ENCODE results near the gene CPT1B. TPM values are rescaled to one million over a fixed set of nuclear protein-coding genes. Genes with fewer than 3 reads are reported as not detected.

The CPT1B gene
- total RNA-seq = 1.8 TPM in 1 of 2 replicates, not detected in the other

DNA sequence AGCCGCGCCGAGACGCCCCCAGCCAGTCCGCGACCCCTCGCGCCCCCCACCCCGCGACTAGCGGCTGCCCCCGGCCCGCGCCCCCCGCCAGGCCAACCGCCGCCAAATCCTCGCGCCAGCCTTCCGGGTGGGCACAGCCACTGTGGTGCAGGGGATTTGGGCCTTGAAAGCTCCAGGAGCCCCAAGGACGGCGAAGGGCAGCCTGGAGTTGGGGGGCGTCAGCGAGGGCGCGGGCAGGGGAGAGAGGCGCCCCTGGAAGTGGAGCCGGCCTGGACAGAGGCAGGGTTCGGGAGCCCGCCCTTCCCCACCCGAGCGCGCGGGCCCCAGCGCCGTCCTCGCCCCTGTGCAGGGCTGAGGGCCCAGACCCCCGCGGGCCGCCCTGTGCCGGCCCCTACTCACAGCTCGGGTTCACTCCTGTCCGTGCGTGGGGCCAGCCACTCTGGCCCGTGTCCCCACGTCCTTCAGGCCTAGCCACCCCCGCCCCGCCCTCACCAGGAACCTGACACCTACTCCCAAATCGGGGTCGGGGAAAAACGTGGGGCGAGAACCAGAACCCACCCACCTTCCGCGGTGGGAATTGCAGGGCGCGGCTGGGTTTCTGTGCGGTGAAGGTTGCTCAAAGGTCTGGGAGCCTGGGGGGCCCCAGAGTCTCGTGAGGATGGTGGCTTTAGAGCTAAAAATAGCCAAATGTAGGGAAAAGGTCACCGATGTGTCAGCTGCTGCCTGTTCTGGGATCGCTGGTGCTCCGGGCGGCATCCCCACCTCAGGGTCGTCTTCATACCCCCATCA, at the start of gene CPT1B:
Gene CPT1B (minus strand): TSS at position 441 of the 789 bp plus-strand sequence. CDS start 512 bp downstream, outside the sequence.

DNA sequence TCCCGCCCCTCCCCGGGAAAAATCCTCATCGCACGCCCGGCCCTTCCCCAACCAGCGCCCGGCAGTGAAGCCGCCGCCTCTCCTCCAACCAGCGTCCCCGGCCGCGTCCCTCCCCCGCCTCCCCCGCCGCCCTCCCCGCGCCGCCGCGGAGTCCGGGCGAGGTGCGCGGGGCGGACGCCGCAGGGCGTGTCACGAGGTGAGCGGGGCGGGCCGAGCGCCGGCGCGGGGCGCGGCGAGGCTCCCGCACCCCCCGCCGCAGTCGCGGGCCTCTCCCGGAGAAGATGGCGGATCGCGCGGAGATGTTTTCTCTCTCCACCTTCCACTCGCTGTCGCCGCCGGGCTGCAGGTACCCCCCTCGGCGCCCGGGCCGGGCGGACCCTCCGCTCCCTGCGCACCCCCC, 22.3 kb upstream of the CPT1B start, which contains the start of gene MAPK8IP2:
Gene MAPK8IP2 (plus strand): TSS at position 256 of the 400 bp plus-strand sequence. CDS start 26 bp downstream, at position 282.

DNA sequence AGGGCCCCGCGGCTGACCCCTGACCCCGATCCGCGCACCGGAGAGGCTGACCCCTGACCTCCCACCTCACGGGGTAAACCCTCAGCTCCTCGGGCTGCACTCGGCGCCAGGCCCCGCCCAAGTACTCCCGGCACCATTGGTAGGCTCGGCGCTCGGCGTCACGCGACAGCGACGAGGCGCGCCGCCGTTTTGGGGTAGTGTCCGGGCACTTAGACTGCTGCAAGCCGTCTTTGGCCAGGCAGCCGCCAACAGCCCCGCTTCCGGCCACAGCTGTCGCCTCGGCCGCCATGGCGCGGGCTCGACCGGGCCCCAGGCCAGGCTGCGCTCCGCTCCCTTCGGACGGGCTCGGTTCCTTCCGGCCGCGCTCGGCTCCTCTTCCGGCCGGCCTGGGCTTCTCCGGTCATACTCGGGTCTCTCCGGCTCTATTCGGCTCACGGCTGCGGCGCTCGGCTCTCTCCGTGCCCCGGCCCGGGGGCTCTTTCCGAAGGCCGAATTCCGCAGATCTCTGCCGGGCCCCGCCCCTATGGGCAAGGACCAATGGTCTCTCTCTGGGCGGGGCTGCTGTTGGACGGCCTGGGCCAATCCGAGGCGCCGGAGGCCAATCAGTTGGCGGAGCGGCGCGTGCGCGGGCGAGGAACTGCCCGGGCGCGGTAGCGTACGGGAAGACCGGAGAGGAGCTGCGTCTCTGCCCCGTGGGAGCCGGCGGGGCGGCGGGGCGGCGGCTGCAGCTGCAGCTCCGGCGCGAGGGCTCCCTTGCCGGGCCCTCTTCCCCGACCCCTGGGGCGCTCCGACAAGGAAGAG, 4.5 kb upstream of the CPT1B start, which contains the start of gene CHKB:
Gene CHKB (minus strand): TSS at position 357 of the 801 bp plus-strand sequence. CDS start 68 bp downstream, at position 289.

DNA sequence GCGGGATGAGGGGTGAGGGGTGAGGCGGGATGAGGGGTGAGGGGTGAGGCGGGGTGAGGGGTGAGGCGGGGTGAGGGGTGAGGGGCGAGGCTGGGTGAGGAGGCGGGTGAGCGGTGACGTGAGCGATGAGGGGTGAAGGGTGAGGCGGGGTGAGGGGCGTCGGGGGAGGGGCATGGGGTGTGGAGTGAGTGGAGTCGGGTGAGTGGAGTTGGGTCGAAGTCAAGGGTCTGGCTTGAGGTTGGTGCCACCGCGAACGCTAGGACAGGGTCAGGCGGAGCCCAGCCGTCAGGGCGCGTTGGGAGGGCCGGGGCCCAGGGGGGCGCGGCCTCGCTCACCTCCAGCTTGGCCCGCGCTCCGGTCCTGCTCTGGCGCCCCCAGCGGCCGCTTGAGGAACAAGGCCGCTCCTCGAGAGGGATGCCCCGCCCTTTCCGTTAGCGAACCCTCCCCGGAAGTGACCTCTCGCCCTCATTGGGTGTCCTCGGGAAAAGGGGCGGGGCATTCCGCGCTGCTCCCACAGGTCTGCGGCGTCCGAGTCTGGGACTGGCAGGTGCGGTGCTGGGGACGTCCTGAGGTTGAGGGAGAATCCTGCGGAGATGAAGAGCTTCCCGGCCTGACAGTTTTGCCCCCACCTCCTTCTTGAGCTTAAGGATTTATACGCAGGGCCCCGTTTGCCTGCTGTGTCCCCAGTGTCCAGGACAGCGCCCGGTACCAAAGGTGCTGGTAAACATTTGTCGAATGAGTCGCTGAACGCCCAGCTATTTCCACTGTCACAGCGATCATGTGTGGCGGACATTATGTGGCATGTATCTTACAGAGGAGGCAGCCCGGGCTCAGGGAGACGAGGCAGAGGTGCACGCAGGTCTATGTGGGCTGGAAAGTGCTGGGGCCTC, 15.5 kb downstream of the CPT1B start, which contains the start of gene SYCE3:
Gene SYCE3 (minus strand): TSS at position 397 of the 890 bp plus-strand sequence. CDS start 6,514 bp downstream, outside the sequence.

DNA sequence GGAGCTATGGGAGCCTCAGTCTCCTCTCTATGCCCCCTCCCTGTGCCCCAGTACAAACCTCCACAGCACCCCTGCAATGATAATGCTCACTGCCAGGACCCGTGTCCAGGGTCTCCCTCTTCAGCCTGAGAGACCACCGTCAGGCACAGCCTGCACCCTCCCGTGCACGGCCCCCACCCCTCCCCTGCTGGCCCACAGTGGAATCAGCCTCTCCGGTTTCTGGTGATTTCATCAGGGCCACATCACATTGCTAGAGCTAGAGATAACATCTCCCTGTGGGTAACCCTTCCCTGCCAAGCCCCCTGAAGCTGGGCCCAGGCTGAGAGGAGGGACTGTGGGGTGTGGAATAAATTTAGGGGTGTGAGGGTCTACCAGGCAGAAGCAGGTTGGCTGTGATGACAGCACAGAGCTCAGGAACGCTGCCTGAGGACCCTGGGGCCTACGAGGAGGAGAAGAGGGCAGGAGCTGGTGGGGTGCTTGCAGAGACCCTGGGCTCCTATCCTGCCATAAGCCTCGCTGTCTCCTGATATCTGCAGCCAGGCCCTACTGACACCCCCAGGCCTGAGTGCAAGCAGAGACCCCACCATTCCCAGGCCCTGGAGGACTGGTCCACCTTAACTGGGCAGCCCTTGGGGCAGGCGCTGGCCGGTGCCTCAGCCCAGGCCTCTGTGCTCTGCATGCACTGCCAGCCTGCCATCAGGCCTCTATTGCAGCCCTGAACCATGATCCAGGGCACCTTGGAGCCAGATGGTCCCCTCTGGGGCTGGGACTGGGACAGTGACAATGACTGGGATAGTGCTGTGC, 32.5 kb downstream of the CPT1B start, which contains the start of gene KLHDC7B:
Gene KLHDC7B (plus strand): TSS at position 378 of the 804 bp plus-strand sequence. CDS start 345 bp downstream, at position 723.

DNA sequence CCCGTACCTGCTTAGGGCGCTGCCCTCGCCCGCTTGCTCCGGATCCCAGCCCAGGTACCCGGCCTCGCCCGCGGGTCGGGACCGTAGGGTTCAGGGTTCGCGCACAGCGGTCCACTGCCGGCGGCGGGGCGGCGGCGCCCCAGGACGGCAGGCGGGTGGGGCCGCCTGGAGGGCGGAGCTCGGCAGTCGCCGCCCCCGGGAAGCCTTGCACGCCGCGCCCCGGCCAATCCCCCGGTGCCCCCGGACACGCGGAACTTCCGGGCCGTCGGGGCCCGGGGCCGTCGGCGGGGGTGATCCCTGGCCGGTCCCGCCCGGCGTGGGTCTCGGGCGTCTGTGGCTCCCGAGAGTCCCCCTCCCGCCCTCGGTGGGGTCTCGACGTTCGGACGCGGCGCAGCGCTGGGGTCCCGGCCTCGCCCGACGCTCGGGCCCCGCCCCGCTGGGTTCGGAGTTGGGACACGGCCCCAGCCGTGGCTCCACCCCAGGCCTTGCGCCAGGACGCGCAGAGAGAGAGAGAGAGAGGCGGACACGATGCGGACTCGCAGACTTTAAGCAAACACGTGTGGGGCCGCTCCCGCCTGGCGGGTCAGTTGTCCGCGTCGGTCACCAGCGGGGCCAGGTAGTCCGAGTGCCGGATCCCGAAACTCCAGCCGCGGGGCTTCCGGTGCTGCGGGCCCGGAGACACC, 48.2 kb downstream of the CPT1B start, which contains the start of gene TYMP:
Gene TYMP (minus strand): TSS at position 116 of the 683 bp plus-strand sequence. CDS start 303 bp downstream, outside the sequence.

DNA sequence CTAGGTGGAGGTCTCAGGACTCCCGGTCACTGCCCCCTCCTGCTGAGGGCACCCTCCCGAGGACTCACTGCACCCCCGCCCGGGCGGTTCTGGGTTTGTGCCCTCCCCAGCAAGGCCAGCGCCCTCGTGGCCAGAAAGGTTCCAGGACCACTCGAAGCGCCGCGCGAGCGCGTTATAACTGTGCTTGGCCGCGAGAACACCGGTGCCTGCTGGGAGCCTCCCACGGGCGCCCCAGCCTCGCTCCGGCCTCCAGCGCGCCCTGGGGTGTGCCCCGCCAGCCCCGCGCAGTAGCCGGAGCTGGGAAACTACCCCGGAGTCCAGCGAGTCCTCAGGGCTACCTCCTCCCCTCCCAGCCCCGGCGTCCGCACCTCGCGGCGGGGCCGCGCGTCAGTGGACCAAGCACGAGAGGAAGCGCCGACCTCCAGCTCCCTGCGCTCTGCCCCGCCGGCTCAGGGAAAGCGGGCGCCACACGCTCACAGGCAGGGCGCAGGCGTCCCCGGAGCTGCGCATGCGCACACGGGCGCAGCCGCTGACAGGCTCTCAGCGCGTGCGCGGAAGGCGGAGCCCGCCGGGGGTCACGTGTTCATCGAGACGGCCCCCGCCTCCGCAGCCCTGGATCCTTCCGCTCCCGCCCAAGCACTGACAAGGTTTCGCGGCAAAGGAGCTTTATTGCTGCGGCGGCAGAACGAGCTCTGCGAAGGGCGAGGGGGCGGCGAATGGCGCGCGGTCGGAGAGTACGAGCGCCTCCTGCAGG, 52.9 kb downstream of the CPT1B start, which contains the start of gene SCO2:
Gene SCO2 (minus strand): TSS at position 495 of the 754 bp plus-strand sequence. CDS start 1,187 bp downstream, outside the sequence.

Other genes starting within 250 kb of the CPT1B start
- 47.3 and 51.6 TPM in 2 replicates for gene PPP6R2, start 235.1 kb downstream of the CPT1B start, total RNA-seq
- gene SBF1, start 103.4 kb downstream of the CPT1B start, total RNA-seq = 48.1 and 49.5 TPM in 2 replicates
- gene ADM2, start 96.9 kb downstream of the CPT1B start, total RNA-seq = 10.2 and 10.8 TPM in 2 replicates
- not detected in 2 replicates for gene MIOX, start 91.6 kb downstream of the CPT1B start, total RNA-seq
- gene LMF2, start 70.7 kb downstream of the CPT1B start, total RNA-seq = 92.3 and 98.9 TPM in 2 replicates
- gene NCAPH2, start 70.2 kb downstream of the CPT1B start, total RNA-seq = 20.0 and 24.9 TPM in 2 replicates
- 0.81 and 1.6 TPM in 2 replicates for gene SCO2, start 52.8 kb downstream of the CPT1B start, total RNA-seq
- 48.4 and 51.1 TPM in 2 replicates for gene TYMP, start 48.4 kb downstream of the CPT1B start, total RNA-seq
- gene KLHDC7B, start 32.5 kb downstream of the CPT1B start, total RNA-seq = not detected in 2 replicates
- not detected in 2 replicates for gene SYCE3, start 15.5 kb downstream of the CPT1B start, total RNA-seq
- gene CHKB, start 4.4 kb upstream of the CPT1B start, total RNA-seq = 19.1 and 22.9 TPM in 2 replicates
- 1.3 and 2.0 TPM in 2 replicates for gene MAPK8IP2, start 22.4 kb upstream of the CPT1B start, total RNA-seq
- gene ARSA, start 49.7 kb upstream of the CPT1B start, total RNA-seq = 73.8 and 77.8 TPM in 2 replicates
- gene SHANK3, start 94.4 kb upstream of the CPT1B start, total RNA-seq = 1.4 and 2.4 TPM in 2 replicates
- not detected in 2 replicates for gene ACR, start 159.8 kb upstream of the CPT1B start, total RNA-seq
- 6.3 and 7.1 TPM in 2 replicates for gene RABL2B, start 205.2 kb upstream of the CPT1B start, total RNA-seq